H9 (cell line): Measurements from ENCODE around the gene ARHGEF39. TPM values are rescaled to one million over a fixed set of nuclear protein-coding genes. Genes with fewer than 3 reads are reported as not detected.

Experiments
- DNase-seq: peaks from one replicate; pipeline ENCODE4 v3.0.0-alpha.2; 2017
- H2AFZ ChIP-seq: one replicate; pipeline ENCODE4 v1.6.1; 2013; ENCODE audit warnings: mild to moderate bottlenecking, low read length, control low read depth, moderate library complexity
- H2AK5ac ChIP-seq: 2 replicates; pipeline ENCODE4 v1.6.1; 2013; ENCODE audit warnings: low read length, control low read depth, mixed read lengths; ENCODE audit not compliant: insufficient read length
- H2BK120ac ChIP-seq: one replicate; pipeline ENCODE4 v1.6.1; 2013; ENCODE audit warnings: low read depth, mild to moderate bottlenecking, low read length, control low read depth, inconsistent platforms; ENCODE audit not compliant: poor library complexity, severe bottlenecking
- H2BK12ac ChIP-seq: 2 replicates; pipeline ENCODE4 v1.6.1; 2013; ENCODE audit warnings: low read length, control low read depth, mixed read lengths, low read depth; ENCODE audit not compliant: insufficient read length
- H2BK15ac ChIP-seq: 2 replicates; pipeline ENCODE4 v1.6.1; 2013; ENCODE audit warnings: low read depth, low read length, control low read depth
- H2BK20ac ChIP-seq: one replicate; pipeline ENCODE4 v1.6.1; 2013; ENCODE audit warnings: low read depth, mild to moderate bottlenecking, low read length, control low read depth, inconsistent platforms; ENCODE audit not compliant: poor library complexity, severe bottlenecking
- H2BK5ac ChIP-seq: 2 replicates; pipeline ENCODE4 v1.6.1; 2013; ENCODE audit warnings: low read length, control low read depth, mixed read lengths; ENCODE audit not compliant: insufficient read length
- H3K14ac ChIP-seq: 2 replicates; pipeline ENCODE4 v1.6.1; 2013; ENCODE audit warnings: low read length, control low read depth; ENCODE audit not compliant: insufficient read depth
- H3K18ac ChIP-seq: 2 replicates; pipeline ENCODE4 v1.6.1; 2013; ENCODE audit warnings: low read depth, mild to moderate bottlenecking, mixed read lengths, low read length, control low read depth; ENCODE audit not compliant: insufficient read length
- H3K23ac ChIP-seq: 2 replicates; pipeline ENCODE4 v1.6.1; 2013; ENCODE audit warnings: low read length, control low read depth, mixed read lengths, low read depth; ENCODE audit not compliant: insufficient read length
- H3K23me2 ChIP-seq: 2 replicates; pipeline ENCODE4 v1.6.1; 2013; ENCODE audit warnings: low read depth, mild to moderate bottlenecking, mixed read lengths, low read length, control low read depth; ENCODE audit not compliant: insufficient read length, poor library complexity, severe bottlenecking
- H3K27ac ChIP-seq: 2 replicates; pipeline ENCODE4 v1.5.1; 2013; ENCODE audit warnings: low read length, control low read depth, mixed read lengths, low read depth; ENCODE audit not compliant: insufficient read length
- H3K27me3 ChIP-seq: 2 replicates; pipeline ENCODE4 v1.6.1; 2013; ENCODE audit warnings: low read length, control low read depth, inconsistent platforms; ENCODE audit not compliant: insufficient read depth
- H3K4ac ChIP-seq: 2 replicates; pipeline ENCODE4 v1.6.1; 2013; ENCODE audit warnings: low read depth, mild to moderate bottlenecking, control low read depth, inconsistent platforms, low read length, moderate library complexity
- H3K4me1 ChIP-seq: 2 replicates; pipeline ENCODE4 v1.6.1; 2013; ENCODE audit warnings: low read length, control low read depth, inconsistent platforms; ENCODE audit not compliant: insufficient read depth
- H3K4me2 ChIP-seq: 2 replicates; pipeline ENCODE4 v1.6.1; 2013; ENCODE audit warnings: low read length, control low read depth, mixed read lengths; ENCODE audit not compliant: insufficient read length, insufficient read depth
- H3K56ac ChIP-seq: 2 replicates; pipeline ENCODE4 v1.6.1; 2013; ENCODE audit warnings: low read depth, mild to moderate bottlenecking, mixed read lengths, low read length, control low read depth; ENCODE audit not compliant: insufficient read length
- H3K79me1 ChIP-seq: 2 replicates; pipeline ENCODE4 v1.6.1; 2013; ENCODE audit warnings: low read depth, mild to moderate bottlenecking, moderate library complexity, low read length, control low read depth, inconsistent platforms; ENCODE audit not compliant: insufficient read depth, poor library complexity, severe bottlenecking
- H3K79me2 ChIP-seq: 2 replicates; pipeline ENCODE4 v1.6.1; 2013; ENCODE audit warnings: low read length, control low read depth, inconsistent platforms; ENCODE audit not compliant: insufficient read depth
- H3K9ac ChIP-seq: 2 replicates; pipeline ENCODE4 v1.6.1; 2013; ENCODE audit warnings: low read length, control low read depth, mixed read lengths; ENCODE audit not compliant: insufficient read length; ENCODE audit errors: extremely low read depth
- H3K9me3 ChIP-seq: one replicate; pipeline ENCODE4 v1.6.1; 2013; ENCODE audit warnings: low read depth, low read length, inconsistent platforms; ENCODE audit not compliant: control insufficient read depth
- H3T11ph ChIP-seq: one replicate; pipeline ENCODE4 v1.6.1; 2013; ENCODE audit warnings: mild to moderate bottlenecking, low read length, control low read depth, inconsistent platforms
- H4K20me1 ChIP-seq: one replicate; pipeline ENCODE4 v1.6.1; 2013; ENCODE audit not compliant: control insufficient read depth, insufficient read length, insufficient read depth
- H4K5ac ChIP-seq: 2 replicates; pipeline ENCODE4 v1.6.1; 2013; ENCODE audit warnings: low read depth, mild to moderate bottlenecking, mixed read lengths, low read length, control low read depth; ENCODE audit not compliant: insufficient read length
- H4K8ac ChIP-seq: replicated peaks from 2 replicates; pipeline ENCODE4 v1.6.1; 2013; ENCODE audit warnings: low read length, control low read depth, mixed read lengths, low read depth; ENCODE audit not compliant: insufficient read length
- H4K91ac ChIP-seq: 2 replicates; pipeline ENCODE4 v1.6.1; 2013; ENCODE audit warnings: low read depth, mild to moderate bottlenecking, moderate library complexity, mixed read lengths, low read length, control low read depth; ENCODE audit not compliant: insufficient read length
- H3K27ac Mint-ChIP-seq, 3 experiments: 2 replicates in 2 of 3; 3 replicates in 1 of 3; pipeline ENCODE4 v1.8.0; 2020 to 2021; ENCODE audit warnings: mixed read lengths in 3 of 3, mild to moderate bottlenecking in 1 of 3, moderate library complexity in 1 of 3
- H3K27me3 Mint-ChIP-seq: 2 replicates; pipeline ENCODE4 v1.8.0; 2021; ENCODE audit warnings: low read depth, mild to moderate bottlenecking, moderate library complexity, mixed read lengths
- H3K36me3 Mint-ChIP-seq, 3 experiments: 2 replicates in 2 of 3; 3 replicates in 1 of 3; pipeline ENCODE4 v1.8.0; 2020 to 2021; ENCODE audit warnings: low read depth in 3 of 3, mixed read lengths in 3 of 3; ENCODE audit not compliant: insufficient read depth in 1 of 3
- H3K4me1 Mint-ChIP-seq, 2 experiments: 2 replicates each; pipeline ENCODE4 v1.8.0; 2020; ENCODE audit warnings: mixed read lengths in 2 of 2
- H3K4me3 Mint-ChIP-seq, 2 experiments: 2 replicates in 1 of 2; 3 replicates in 1 of 2; pipeline ENCODE4 v1.8.0; 2020 to 2021; ENCODE audit warnings: mild to moderate bottlenecking in 2 of 2, mixed read lengths in 2 of 2, moderate library complexity in 1 of 2
- H3K9me3 Mint-ChIP-seq, 2 experiments: 2 replicates in 1 of 2; 3 replicates in 1 of 2; pipeline ENCODE4 v1.8.0; 2020; ENCODE audit warnings: mild to moderate bottlenecking in 2 of 2, mixed read lengths in 2 of 2, moderate library complexity in 1 of 2
- WGBS: extraction: QIAGEN DNeasy Blood & Tissue Kit; methylation state at CpG from one replicate; pipeline ENCODE4 v1.1.7; 2013; ENCODE audit warnings: missing lambda C conversion rate, low lambda C conversion rate, mixed read lengths; ENCODE audit not compliant: insufficient read length; ENCODE audit errors: extremely low coverage; 5-methylcytosine and 5-hydroxymethylcytosine counted together
- total RNA-seq: library from RNA; stranded (reverse); gene quantifications from 2 replicates; pipeline ENCODE4 v1.2.1, GENCODE V29; 2021
- TF ChIP-seq, protein P1 (sequence below): fragments of 200-600 bp; sonication (generic); conservative IDR thresholded peaks from 3 replicates; pipeline ENCODE4 v1.8.0; 2021; ENCODE audit warnings: antibody characterized with exemption, mild to moderate bottlenecking

Gene ARHGEF39
- total RNA-seq, 1 experiment from 2014 or later, result 24.4 TPM

DNA sequence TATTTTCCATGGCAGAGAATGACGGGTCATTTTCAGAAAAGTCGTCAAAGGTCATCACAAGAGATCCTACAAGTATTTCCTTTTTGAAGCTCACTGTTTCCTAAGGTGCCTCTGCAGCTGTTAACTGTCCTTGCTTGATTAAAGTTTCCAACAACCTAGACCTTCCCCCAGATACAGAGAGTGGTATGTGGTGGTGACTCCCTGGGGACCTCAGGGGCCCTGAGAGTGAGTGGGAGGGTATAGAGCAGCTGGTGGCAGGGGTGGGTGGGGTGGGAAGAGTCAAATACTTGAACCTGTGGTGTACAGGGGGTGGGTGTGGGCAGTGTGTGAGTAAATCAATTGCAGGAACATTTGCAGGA lies 45.2 kb downstream of the ARHGEF39 start:
- peaks cover 3% of the 10 kb centered on the region; the same call in 1 of the 2 replicates for H3K27me3 ChIP-seq
- no peaks in the 10 kb centered on the region for H3K79me2 ChIP-seq
- H3K79me1 ChIP-seq, result no peaks in the 10 kb centered on the region
- WGBS, result no CpG with 5 or more reads among the region's 2 CpGs
- H3K4me1 ChIP-seq, result no peaks in the 10 kb centered on the region; the same call in 1 of the 2 replicates
- H3K56ac ChIP-seq, result no peak overlapping the region
- peaks cover 13% of the 10 kb centered on the region for H3K23me2 ChIP-seq
- no peak overlapping the region for H3K4me2 ChIP-seq
- no peak overlapping the region for H3K9ac ChIP-seq
- no peak overlapping the region for H3K14ac ChIP-seq
- H3K4me1 Mint-ChIP-seq, result peaks cover 15 to 18% of the 10 kb centered on the region in 2 experiments
- H3T11ph ChIP-seq, result no peak overlapping the region
- H3K36me3 Mint-ChIP-seq, result no peaks in the 10 kb centered on the region
- no peak overlapping the region for H3K4me3 Mint-ChIP-seq
- H2BK12ac ChIP-seq, result no peak overlapping the region
- no peak overlapping the region for H3K27ac ChIP-seq
- H3K27me3 Mint-ChIP-seq, result peaks cover 39% of the 10 kb centered on the region
- no peak for DNase-seq
- no peak overlapping the region for H3K27ac Mint-ChIP-seq
- H2BK15ac ChIP-seq, result no peak overlapping the region
- H3K4ac ChIP-seq, result no peak overlapping the region
- no peaks in the 10 kb centered on the region for H3K9me3 ChIP-seq
- H4K91ac ChIP-seq, result no peak overlapping the region
- H3K18ac ChIP-seq, result no peak overlapping the region
- no peak overlapping the region for H2BK120ac ChIP-seq
- no peak overlapping the region for H2BK20ac ChIP-seq
- no peak overlapping the region for H4K5ac ChIP-seq
- no peak overlapping the region for H4K8ac ChIP-seq
- TF ChIP-seq, protein P1, sequence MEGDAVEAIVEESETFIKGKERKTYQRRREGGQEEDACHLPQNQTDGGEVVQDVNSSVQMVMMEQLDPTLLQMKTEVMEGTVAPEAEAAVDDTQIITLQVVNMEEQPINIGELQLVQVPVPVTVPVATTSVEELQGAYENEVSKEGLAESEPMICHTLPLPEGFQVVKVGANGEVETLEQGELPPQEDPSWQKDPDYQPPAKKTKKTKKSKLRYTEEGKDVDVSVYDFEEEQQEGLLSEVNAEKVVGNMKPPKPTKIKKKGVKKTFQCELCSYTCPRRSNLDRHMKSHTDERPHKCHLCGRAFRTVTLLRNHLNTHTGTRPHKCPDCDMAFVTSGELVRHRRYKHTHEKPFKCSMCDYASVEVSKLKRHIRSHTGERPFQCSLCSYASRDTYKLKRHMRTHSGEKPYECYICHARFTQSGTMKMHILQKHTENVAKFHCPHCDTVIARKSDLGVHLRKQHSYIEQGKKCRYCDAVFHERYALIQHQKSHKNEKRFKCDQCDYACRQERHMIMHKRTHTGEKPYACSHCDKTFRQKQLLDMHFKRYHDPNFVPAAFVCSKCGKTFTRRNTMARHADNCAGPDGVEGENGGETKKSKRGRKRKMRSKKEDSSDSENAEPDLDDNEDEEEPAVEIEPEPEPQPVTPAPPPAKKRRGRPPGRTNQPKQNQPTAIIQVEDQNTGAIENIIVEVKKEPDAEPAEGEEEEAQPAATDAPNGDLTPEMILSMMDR, result no peak
- H2AK5ac ChIP-seq, result no peak overlapping the region
- no peaks in the 10 kb centered on the region for H4K20me1 ChIP-seq
- no peaks in the 10 kb centered on the region for H3K9me3 Mint-ChIP-seq
- no peak overlapping the region for H2AFZ ChIP-seq
- H2BK5ac ChIP-seq, result no peak overlapping the region
- H3K23ac ChIP-seq, result no peak overlapping the region
